ENCODE data around the gene GAB3.

The GAB3 gene

GRCh38 chrX:154780968-154781367, 30.1 kb upstream of the GAB3 start:
- no peaks in the 10 kb centered on the region for H3K9me2 ChIP-seq (replicated peaks; ENCODE audit: insufficient read depth, low read length)
- no peaks in the 10 kb centered on the region for H4K20me1 ChIP-seq (ENCODE audit: low read depth, low read length)
- TF ChIP-seq CTCF (IDR thresholded peaks at IDR 0.05; ENCODE audit: insufficient read depth, low read length, poor library complexity, severe bottlenecking) (no peak), EZH2phosphoT487 (conservative IDR thresholded peaks at IDR 0.05; ENCODE audit: low read length) (no peak)
- H3F3A ChIP-seq (ENCODE audit: insufficient read depth): peaks cover 21% of the 10 kb centered on the region
- H2AFZ ChIP-seq (ENCODE audit: low read depth, low read length, severe bottlenecking): no peak overlapping the region
- H3K27me3 ChIP-seq (ENCODE audit: low read length): no peaks in the 10 kb centered on the region
- no peak overlapping the region for H3K9ac ChIP-seq (ENCODE audit: low read length)
- no peaks in the 10 kb centered on the region for H3K79me2 ChIP-seq (ENCODE audit: insufficient read depth, low read length)
- H3K4me3 ChIP-seq (ENCODE audit: insufficient read depth, low read length, poor library complexity, severe bottlenecking): no peak overlapping the region
- no peak overlapping the region for H3K27ac ChIP-seq (ENCODE audit: low read depth, low read length)
- no peaks in the 10 kb centered on the region for H3K9me3 ChIP-seq (ENCODE audit: insufficient read depth, low read length)
- H3K36me3 ChIP-seq (ENCODE audit: low read length): no peaks in the 10 kb centered on the region
- H3K4me2 ChIP-seq (ENCODE audit: low read depth, low read length, poor library complexity, severe bottlenecking): no peak overlapping the region

GRCh38 chrX:154779261-154779660, 28.4 kb upstream of the GAB3 start:
- no peak overlapping the region for H3K4me2 ChIP-seq (ENCODE audit: low read depth, low read length, poor library complexity, severe bottlenecking)
- H3K9ac ChIP-seq (ENCODE audit: low read length): no peak overlapping the region
- no peaks in the 10 kb centered on the region for H4K20me1 ChIP-seq (ENCODE audit: low read depth, low read length)
- H3K36me3 ChIP-seq (ENCODE audit: low read length): no peaks in the 10 kb centered on the region
- no peak for TF ChIP-seq EZH2phosphoT487 (conservative IDR thresholded peaks at IDR 0.05; ENCODE audit: low read length)
- TF ChIP-seq CTCF (IDR thresholded peaks at IDR 0.05; ENCODE audit: insufficient read depth, low read length, poor library complexity, severe bottlenecking): no peak
- no peak overlapping the region for H3K4me3 ChIP-seq (ENCODE audit: insufficient read depth, low read length, poor library complexity, severe bottlenecking)
- H3F3A ChIP-seq (ENCODE audit: insufficient read depth): peaks cover 21% of the 10 kb centered on the region
- no peak overlapping the region for H3K27ac ChIP-seq (ENCODE audit: low read depth, low read length)
- H2AFZ ChIP-seq (ENCODE audit: low read depth, low read length, severe bottlenecking): no peak overlapping the region
- no peaks in the 10 kb centered on the region for H3K27me3 ChIP-seq (ENCODE audit: low read length)
- no peaks in the 10 kb centered on the region for H3K79me2 ChIP-seq (ENCODE audit: insufficient read depth, low read length)
- H3K9me3 ChIP-seq (ENCODE audit: insufficient read depth, low read length): no peaks in the 10 kb centered on the region
- no peaks in the 10 kb centered on the region for H3K9me2 ChIP-seq (replicated peaks; ENCODE audit: insufficient read depth, low read length)

GRCh38 chrX:154776753-154777152, 25.9 kb upstream of the GAB3 start:
- H3K9ac ChIP-seq (ENCODE audit: low read length): no peak overlapping the region
- peaks cover 8% of the 10 kb centered on the region; the same call in 1 of the 2 replicates for H3K36me3 ChIP-seq (ENCODE audit: low read length)
- H4K20me1 ChIP-seq (ENCODE audit: low read depth, low read length): no peaks in the 10 kb centered on the region
- H2AFZ ChIP-seq (ENCODE audit: low read depth, low read length, severe bottlenecking): no peak overlapping the region
- no peak overlapping the region for H3K4me3 ChIP-seq (ENCODE audit: insufficient read depth, low read length, poor library complexity, severe bottlenecking)
- peaks cover 21% of the 10 kb centered on the region for H3F3A ChIP-seq (ENCODE audit: insufficient read depth)
- 0 out of 2 replicates have a peak, but pooled peaks cover 4% of the 10 kb centered on the region for H3K79me2 ChIP-seq (ENCODE audit: insufficient read depth, low read length)
- no peaks in the 10 kb centered on the region for H3K27me3 ChIP-seq (ENCODE audit: low read length)
- no peaks in the 10 kb centered on the region for H3K9me3 ChIP-seq (ENCODE audit: insufficient read depth, low read length)
- H3K4me2 ChIP-seq (ENCODE audit: low read depth, low read length, poor library complexity, severe bottlenecking): no peak overlapping the region
- TF ChIP-seq EZH2phosphoT487 (conservative IDR thresholded peaks at IDR 0.05; ENCODE audit: low read length): no peak
- no peak for TF ChIP-seq CTCF (IDR thresholded peaks at IDR 0.05; ENCODE audit: insufficient read depth, low read length, poor library complexity, severe bottlenecking)
- no peak overlapping the region for H3K27ac ChIP-seq (ENCODE audit: low read depth, low read length)
- H3K9me2 ChIP-seq (replicated peaks; ENCODE audit: insufficient read depth, low read length): no peaks in the 10 kb centered on the region

Measured in SU-DHL-6 (cell line).